Measurements from ENCODE around the gene BCL2.
A peak's percentile ranks its signal among the peaks of the same experiment; 100 is the strongest.

BCL2 gene

GRCh38 chr18:63177919-63178821 is 141.4 kb downstream of the BCL2 start:
- H3K9ac ChIP-seq (ENCODE audit: low read depth in 1 of 2, low read length in 2 of 2): no peak overlapping the region
- no peaks in the 10 kb centered on the region for H3K36me3 ChIP-seq (ENCODE audit: control insufficient read depth in 1 of 2, insufficient read depth in 2 of 2, low read length in 2 of 2)
- peak overlapping the region; percentile 15 for H3K27ac ChIP-seq (ENCODE audit: low read depth, low read length)
- H3K4me3 ChIP-seq (ENCODE audit: low read depth in 1 of 2, low read length in 2 of 2): peak overlapping the region; percentile 34 to 42
- H3K9me3 ChIP-seq (ENCODE audit: control insufficient read depth in 1 of 2, low read length in 2 of 2): no peaks in the 10 kb centered on the region
- H3K4me1 ChIP-seq (ENCODE audit: control insufficient read depth in 1 of 2, insufficient read depth in 2 of 2, low read length in 2 of 2): peaks cover 44 to 52% of the 10 kb centered on the region in 2 donors
- H3K27me3 ChIP-seq (ENCODE audit: control insufficient read depth in 1 of 2, insufficient read depth in 2 of 2, low read length in 2 of 2): no peaks in the 10 kb centered on the region

DNA sequence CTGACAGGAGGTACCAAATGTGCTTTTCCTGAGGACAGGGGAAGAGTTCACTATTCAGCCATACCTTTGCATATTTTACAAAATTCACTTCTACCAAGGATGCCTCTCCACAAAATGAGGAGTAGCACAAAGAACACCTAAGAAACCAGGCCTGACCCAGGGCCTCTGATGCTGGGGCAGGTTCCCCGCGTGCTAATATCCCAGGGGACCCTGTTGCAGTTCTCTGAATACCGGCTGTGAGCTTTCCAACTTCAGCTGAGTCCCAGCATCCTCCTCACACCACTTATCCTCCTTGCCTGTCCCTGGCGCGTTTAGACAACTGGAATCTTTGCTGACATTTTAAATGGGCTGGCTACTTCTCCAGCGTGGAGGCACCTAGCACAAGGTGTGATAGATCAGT is 142.3 kb downstream of the BCL2 start:
- Histone ChIP-seq H3K36me3 (ENCODE audit: control insufficient read depth in 1 of 2, insufficient read depth in 2 of 2, low read length in 2 of 2) (no peaks in the 10 kb centered on the region), H3K27ac (ENCODE audit: low read depth, low read length) (no peak overlapping the region), H3K9me3 (ENCODE audit: control insufficient read depth in 1 of 2, low read length in 2 of 2) (no peaks in the 10 kb centered on the region), H3K27me3 (ENCODE audit: control insufficient read depth in 1 of 2, insufficient read depth in 2 of 2, low read length in 2 of 2) (no peaks in the 10 kb centered on the region), H3K4me3 (ENCODE audit: low read depth in 1 of 2, low read length in 2 of 2) (peak overlapping the region in 1 of 2 donors; percentile 42), H3K4me1 (ENCODE audit: control insufficient read depth in 1 of 2, insufficient read depth in 2 of 2, low read length in 2 of 2) (peaks cover 35 to 43% of the 10 kb centered on the region in 2 donors), H3K9ac (ENCODE audit: low read depth in 1 of 2, low read length in 2 of 2) (no peak overlapping the region)

DNA sequence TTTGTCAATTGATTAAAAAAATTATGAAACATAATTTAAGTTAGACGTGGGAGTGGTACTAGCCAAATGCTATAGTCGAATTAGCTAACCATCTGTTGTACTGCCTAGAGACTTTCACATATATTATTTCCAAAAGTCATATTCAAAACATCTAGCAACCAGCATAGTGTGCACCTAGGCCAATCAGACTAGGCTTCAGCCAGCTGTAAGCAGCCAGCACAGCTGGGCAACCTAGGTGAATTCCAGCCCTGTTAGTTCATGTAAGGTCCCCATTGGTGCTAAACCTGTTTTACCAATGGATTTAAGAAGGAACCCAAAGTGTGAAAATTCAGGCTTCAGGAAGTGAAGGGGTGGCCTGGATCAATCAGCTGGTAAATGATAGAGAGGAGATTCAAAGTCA is 144.3 kb downstream of the BCL2 start:
- H3K4me1 ChIP-seq (ENCODE audit: control insufficient read depth in 1 of 2, insufficient read depth in 2 of 2, low read length in 2 of 2): peaks cover 17 to 28% of the 10 kb centered on the region in 2 donors
- no peak overlapping the region for H3K27ac ChIP-seq (ENCODE audit: low read depth, low read length)
- H3K36me3 ChIP-seq (ENCODE audit: control insufficient read depth in 1 of 2, insufficient read depth in 2 of 2, low read length in 2 of 2): no peaks in the 10 kb centered on the region
- no peaks in the 10 kb centered on the region for H3K27me3 ChIP-seq (ENCODE audit: control insufficient read depth in 1 of 2, insufficient read depth in 2 of 2, low read length in 2 of 2)
- no peaks in the 10 kb centered on the region for H3K9me3 ChIP-seq (ENCODE audit: control insufficient read depth in 1 of 2, low read length in 2 of 2)
- no peak overlapping the region for H3K9ac ChIP-seq (ENCODE audit: low read depth in 1 of 2, low read length in 2 of 2)
- no peak overlapping the region for H3K4me3 ChIP-seq (ENCODE audit: low read depth in 1 of 2, low read length in 2 of 2)

GRCh38 chr18:63173983-63174382 is 145.6 kb downstream of the BCL2 start:
- H3K9me3 ChIP-seq (ENCODE audit: control insufficient read depth in 1 of 2, low read length in 2 of 2): no peaks in the 10 kb centered on the region
- H3K4me3 ChIP-seq (ENCODE audit: low read depth in 1 of 2, low read length in 2 of 2): no peak overlapping the region
- peaks cover 12 to 16% of the 10 kb centered on the region in 2 donors for H3K4me1 ChIP-seq (ENCODE audit: control insufficient read depth in 1 of 2, insufficient read depth in 2 of 2, low read length in 2 of 2)
- no peak overlapping the region for H3K9ac ChIP-seq (ENCODE audit: low read depth in 1 of 2, low read length in 2 of 2)
- no peaks in the 10 kb centered on the region for H3K36me3 ChIP-seq (ENCODE audit: control insufficient read depth in 1 of 2, insufficient read depth in 2 of 2, low read length in 2 of 2)
- no peak overlapping the region for H3K27ac ChIP-seq (ENCODE audit: low read depth, low read length)
- no peaks in the 10 kb centered on the region for H3K27me3 ChIP-seq (ENCODE audit: control insufficient read depth in 1 of 2, insufficient read depth in 2 of 2, low read length in 2 of 2)

- no peaks in the 10 kb centered on the region for H3K4me1 ChIP-seq (ENCODE audit: control insufficient read depth in 1 of 2, insufficient read depth in 2 of 2, low read length in 2 of 2)
- no peak overlapping the region for H3K9ac ChIP-seq (ENCODE audit: low read depth in 1 of 2, low read length in 2 of 2)
- H3K9me3 ChIP-seq (ENCODE audit: control insufficient read depth in 1 of 2, low read length in 2 of 2): no peaks in the 10 kb centered on the region
- no peaks in the 10 kb centered on the region for H3K36me3 ChIP-seq (ENCODE audit: control insufficient read depth in 1 of 2, insufficient read depth in 2 of 2, low read length in 2 of 2)
- H3K4me3 ChIP-seq (ENCODE audit: low read depth in 1 of 2, low read length in 2 of 2): no peak overlapping the region
- no peaks in the 10 kb centered on the region for H3K27me3 ChIP-seq (ENCODE audit: control insufficient read depth in 1 of 2, insufficient read depth in 2 of 2, low read length in 2 of 2)
- H3K27ac ChIP-seq (ENCODE audit: low read depth, low read length): no peak overlapping the region
These were observed 149.7 kb downstream of the BCL2 start for GRCh38 chr18:63169853-63170252.

- Histone ChIP-seq H3K4me1 (ENCODE audit: control insufficient read depth in 1 of 2, insufficient read depth in 2 of 2, low read length in 2 of 2) (no peaks in the 10 kb centered on the region), H3K9me3 (ENCODE audit: control insufficient read depth in 1 of 2, low read length in 2 of 2) (no peaks in the 10 kb centered on the region), H3K27me3 (ENCODE audit: control insufficient read depth in 1 of 2, insufficient read depth in 2 of 2, low read length in 2 of 2) (no peaks in the 10 kb centered on the region), H3K36me3 (ENCODE audit: control insufficient read depth in 1 of 2, insufficient read depth in 2 of 2, low read length in 2 of 2) (no peaks in the 10 kb centered on the region), H3K4me3 (ENCODE audit: low read depth in 1 of 2, low read length in 2 of 2) (no peak overlapping the region), H3K27ac (ENCODE audit: low read depth, low read length) (no peak overlapping the region), H3K9ac (ENCODE audit: low read depth in 1 of 2, low read length in 2 of 2) (no peak overlapping the region)
These were observed 151.3 kb downstream of the BCL2 start for GRCh38 chr18:63168287-63168686.

DNA sequence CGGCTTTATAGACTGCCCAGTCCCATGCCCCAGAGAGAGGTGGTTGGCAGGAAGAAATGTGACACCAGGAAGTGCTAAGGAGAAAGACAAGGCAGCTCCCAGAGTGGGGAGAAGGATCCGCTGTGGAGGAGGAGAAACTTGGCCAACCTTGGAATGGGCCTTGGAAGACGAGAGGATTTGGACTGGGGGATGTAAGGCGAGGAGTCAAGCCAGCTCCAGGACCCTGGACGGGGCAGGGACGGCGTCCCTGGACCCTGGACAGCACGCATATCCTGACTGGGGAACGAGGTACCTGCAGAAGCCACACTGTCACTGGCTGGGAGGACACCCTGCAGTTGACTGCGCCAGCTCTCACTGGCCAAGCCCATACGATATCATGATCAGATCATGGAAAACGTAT is 153.4 kb downstream of the BCL2 start:
- Histone ChIP-seq H3K9ac (ENCODE audit: low read depth in 1 of 2, low read length in 2 of 2) (no peak overlapping the region), H3K9me3 (ENCODE audit: control insufficient read depth in 1 of 2, low read length in 2 of 2) (no peaks in the 10 kb centered on the region)

GRCh38 chr18:63164396-63164795 is 155.2 kb downstream of the BCL2 start:
- H3K9me3 ChIP-seq (ENCODE audit: control insufficient read depth in 1 of 2, low read length in 2 of 2): no peaks in the 10 kb centered on the region
- H3K27me3 ChIP-seq (ENCODE audit: control insufficient read depth in 1 of 2, insufficient read depth in 2 of 2, low read length in 2 of 2): no peaks in the 10 kb centered on the region
- H3K36me3 ChIP-seq (ENCODE audit: control insufficient read depth in 1 of 2, insufficient read depth in 2 of 2, low read length in 2 of 2): no peaks in the 10 kb centered on the region
- peaks cover 29 to 30% of the 10 kb centered on the region in 2 donors for H3K4me1 ChIP-seq (ENCODE audit: control insufficient read depth in 1 of 2, insufficient read depth in 2 of 2, low read length in 2 of 2)
- H3K27ac ChIP-seq (ENCODE audit: low read depth, low read length): no peak overlapping the region
- H3K9ac ChIP-seq (ENCODE audit: low read depth in 1 of 2, low read length in 2 of 2): no peak overlapping the region
- H3K4me3 ChIP-seq (ENCODE audit: low read depth in 1 of 2, low read length in 2 of 2): no peak overlapping the region

More for the DNA sequence above, 153.4 kb downstream of the BCL2 start:
- Histone ChIP-seq H3K27ac (ENCODE audit: low read depth, low read length) (no peak overlapping the region), H3K36me3 (ENCODE audit: control insufficient read depth in 1 of 2, insufficient read depth in 2 of 2, low read length in 2 of 2) (no peaks in the 10 kb centered on the region), H3K4me3 (ENCODE audit: low read depth in 1 of 2, low read length in 2 of 2) (no peak overlapping the region), H3K27me3 (ENCODE audit: control insufficient read depth in 1 of 2, insufficient read depth in 2 of 2, low read length in 2 of 2) (no peaks in the 10 kb centered on the region), H3K4me1 (ENCODE audit: control insufficient read depth in 1 of 2, insufficient read depth in 2 of 2, low read length in 2 of 2) (peaks cover 16 to 17% of the 10 kb centered on the region in 2 donors)

DNA sequence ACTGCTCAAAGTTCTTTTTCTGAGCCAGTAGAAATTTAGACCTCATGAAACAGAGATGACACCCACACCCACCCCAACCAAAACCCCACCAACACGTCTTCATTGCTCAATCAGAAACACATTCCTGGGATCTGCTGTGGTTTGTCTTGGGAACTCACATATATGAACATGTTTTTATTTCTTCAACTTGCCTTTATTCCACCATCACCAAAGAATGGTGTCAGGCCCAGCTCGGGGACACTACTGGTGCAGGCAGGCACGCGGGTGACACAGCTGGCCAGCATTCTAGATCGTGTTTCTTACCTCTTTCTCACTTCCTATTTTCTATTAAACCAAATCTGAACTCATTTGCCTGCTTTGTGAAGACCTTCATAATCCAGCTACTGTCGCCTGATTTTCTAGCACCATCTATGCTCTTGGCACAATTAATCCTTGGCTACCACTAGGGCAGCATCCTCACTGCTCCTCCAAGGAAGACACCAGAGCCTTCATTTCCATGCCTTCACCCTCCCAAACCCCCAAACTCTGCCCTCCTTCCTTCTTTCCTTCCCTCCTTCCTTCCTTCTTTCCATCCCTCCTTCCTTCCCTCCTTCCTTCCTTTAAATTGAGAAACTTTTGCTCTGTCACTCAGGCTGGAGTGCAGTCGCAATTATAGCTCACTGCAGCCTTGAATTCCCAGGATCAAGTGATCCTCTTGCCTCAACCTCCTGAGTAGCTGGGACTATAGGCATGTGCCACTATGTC is 157.1 kb downstream of the BCL2 start:
- H3K9ac ChIP-seq (ENCODE audit: low read depth in 1 of 2, low read length in 2 of 2): no peak overlapping the region
- no peaks in the 10 kb centered on the region for H3K9me3 ChIP-seq (ENCODE audit: control insufficient read depth in 1 of 2, low read length in 2 of 2)
- peaks cover 44 to 48% of the 10 kb centered on the region in 2 donors for H3K4me1 ChIP-seq (ENCODE audit: control insufficient read depth in 1 of 2, insufficient read depth in 2 of 2, low read length in 2 of 2)
- H3K27me3 ChIP-seq (ENCODE audit: control insufficient read depth in 1 of 2, insufficient read depth in 2 of 2, low read length in 2 of 2): no peaks in the 10 kb centered on the region
- no peaks in the 10 kb centered on the region for H3K36me3 ChIP-seq (ENCODE audit: control insufficient read depth in 1 of 2, insufficient read depth in 2 of 2, low read length in 2 of 2)
- no peak overlapping the region for H3K27ac ChIP-seq (ENCODE audit: low read depth, low read length)
- no peak overlapping the region for H3K4me3 ChIP-seq (ENCODE audit: low read depth in 1 of 2, low read length in 2 of 2)

DNA sequence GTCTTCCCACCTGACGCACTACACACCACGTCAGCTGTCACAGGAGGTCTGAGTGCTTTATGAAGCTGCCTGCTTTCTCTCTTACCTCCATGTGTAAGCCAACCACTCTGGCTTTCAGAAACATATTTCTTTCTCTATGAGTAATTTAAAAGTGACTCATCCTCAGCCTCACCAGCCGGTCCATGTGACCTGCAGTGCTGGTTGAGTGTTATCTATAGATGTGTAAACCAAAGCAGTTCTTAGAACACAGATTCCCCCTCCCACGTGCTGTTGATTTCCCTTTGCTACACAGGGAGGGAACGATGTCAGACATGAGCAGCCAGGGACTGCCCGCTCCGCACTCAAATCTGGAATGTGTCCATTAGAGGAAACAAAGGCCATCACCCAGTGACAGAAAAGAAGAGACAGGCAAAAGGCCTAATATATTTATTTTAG is 157.8 kb downstream of the BCL2 start:
- no peaks in the 10 kb centered on the region for H3K9me3 ChIP-seq (ENCODE audit: control insufficient read depth in 1 of 2, low read length in 2 of 2)
- H3K36me3 ChIP-seq (ENCODE audit: control insufficient read depth in 1 of 2, insufficient read depth in 2 of 2, low read length in 2 of 2): no peaks in the 10 kb centered on the region
- H3K27ac ChIP-seq (ENCODE audit: low read depth, low read length): peak overlapping the region; percentile 34
- H3K27me3 ChIP-seq (ENCODE audit: control insufficient read depth in 1 of 2, insufficient read depth in 2 of 2, low read length in 2 of 2): no peaks in the 10 kb centered on the region
- peak overlapping the region in 1 of 2 donors; percentile 30 for H3K4me3 ChIP-seq (ENCODE audit: low read depth in 1 of 2, low read length in 2 of 2)
- H3K4me1 ChIP-seq (ENCODE audit: control insufficient read depth in 1 of 2, insufficient read depth in 2 of 2, low read length in 2 of 2): peaks cover 50 to 55% of the 10 kb centered on the region in 2 donors
- peak overlapping the region in 1 of 2 donors; percentile 47 for H3K9ac ChIP-seq (ENCODE audit: low read depth in 1 of 2, low read length in 2 of 2)

Data from duodenal mucosa (tissue), 2 donors.